Neural cell (in vitro differentiated cells): ENCODE measurements around the gene ADAMTSL2. TPM values are rescaled to one million over a fixed set of nuclear protein-coding genes. Genes with fewer than 3 reads are reported as not detected.

Experiments
- H2AFZ ChIP-seq: fragments of 200-600, 300-800 bp; sonication (generic), shearing (Covaris generic); 2 replicates; pipeline ENCODE4 v1.6.0; 2014; ENCODE audit warnings: low read depth, mild to moderate bottlenecking, antibody characterized with exemption, low read length, moderate library complexity
- H3F3A ChIP-seq: fragments of 200-600 bp; shearing (Covaris generic); 2 replicates; pipeline ENCODE4 v1.6.1; 2016; ENCODE audit warnings: mild to moderate bottlenecking, moderate library complexity, mixed read lengths, antibody characterized with exemption, low read length; ENCODE audit not compliant: insufficient read depth, poor library complexity, severe bottlenecking
- H3K27ac ChIP-seq: fragments of 200-600, 300-800 bp; sonication (generic), shearing (Covaris generic); 2 replicates; pipeline ENCODE4 v1.5.1; 2014; ENCODE audit warnings: mild to moderate bottlenecking, low read length, moderate library complexity
- H3K27me3 ChIP-seq: fragments of 300-800, 200-600 bp; sonication (generic), shearing (Covaris generic); 2 replicates; pipeline ENCODE4 v1.6.0; 2014; ENCODE audit warnings: mild to moderate bottlenecking, low read depth, low read length, moderate library complexity; ENCODE audit not compliant: insufficient read depth
- H3K36me3 ChIP-seq: fragments of 300-800, 200-600 bp; sonication (generic), shearing (Covaris generic); 2 replicates; pipeline ENCODE4 v1.5.1; 2014; ENCODE audit warnings: mild to moderate bottlenecking, antibody characterized with exemption, low read length, moderate library complexity; ENCODE audit not compliant: insufficient read depth
- H3K4me2 ChIP-seq: fragments of 300-800, 200-600 bp; sonication (generic), shearing (Covaris generic); 2 replicates; pipeline ENCODE4 v1.6.0; 2014; ENCODE audit warnings: mild to moderate bottlenecking, low read length
- H3K4me3 ChIP-seq: fragments of 300-800, 200-600 bp; sonication (generic), shearing (Covaris generic); 2 replicates; pipeline ENCODE4 v1.5.1; 2014; ENCODE audit warnings: mild to moderate bottlenecking, low read length, moderate library complexity
- H3K79me2 ChIP-seq: fragments of 200-600 bp; shearing (Covaris generic); replicated peaks from 2 replicates; pipeline ENCODE4 v1.6.0; 2014; ENCODE audit warnings: mild to moderate bottlenecking, low read length, moderate library complexity; ENCODE audit not compliant: insufficient read depth
- H3K9ac ChIP-seq: fragments of 300-800, 200-600 bp; sonication (generic), shearing (Covaris generic); 2 replicates; pipeline ENCODE4 v1.6.1; 2016; ENCODE audit warnings: mild to moderate bottlenecking, low read length, mixed read lengths
- H3K9me2 ChIP-seq: fragments of 200-600 bp; shearing (Covaris generic); 2 replicates; pipeline ENCODE4 v1.6.1; 2016; ENCODE audit warnings: mild to moderate bottlenecking, low read length, mixed read lengths; ENCODE audit not compliant: insufficient read depth
- H3K9me3 ChIP-seq: fragments of 200-600, 300-800 bp; sonication (generic), shearing (Covaris generic); 2 replicates; pipeline ENCODE4 v1.6.1; 2016; ENCODE audit warnings: mild to moderate bottlenecking, mixed run types, low read length, moderate library complexity, mixed read lengths
- H4K20me1 ChIP-seq: fragments of 200-600 bp; shearing (Covaris generic); 2 replicates; pipeline ENCODE4 v1.6.1; 2016; ENCODE audit warnings: mild to moderate bottlenecking, mixed run types; ENCODE audit not compliant: insufficient read depth
- EP300 ChIP-seq: fragments of 450-650 bp; conservative IDR thresholded peaks from 2 replicates; pipeline ENCODE4 v1.6.1; 2014; ENCODE audit warnings: antibody characterized with exemption, mild to moderate bottlenecking, moderate library complexity; ENCODE audit not compliant: poor library complexity, severe bottlenecking
- EZH2 ChIP-seq: fragments of 200-600, 300-800 bp; shearing (Covaris generic), sonication (generic); IDR thresholded peaks from 2 replicates; pipeline ENCODE4 v1.6.1; 2014; ENCODE audit warnings: antibody characterized with exemption, low read length, borderline replicate concordance, mild to moderate bottlenecking; ENCODE audit not compliant: insufficient read depth, poor library complexity, severe bottlenecking
- MXI1 ChIP-seq: fragments of 450-650 bp; conservative IDR thresholded peaks from 2 replicates; pipeline ENCODE4 v1.6.1; 2014; ENCODE audit warnings: antibody characterized with exemption, mild to moderate bottlenecking; ENCODE audit not compliant: poor library complexity, severe bottlenecking
- POLR2AphosphoS5 ChIP-seq: IDR thresholded peaks from 2 replicates; pipeline ENCODE4 v1.6.1; 2012
- RAD21 ChIP-seq: fragments of 450-650 bp; conservative IDR thresholded peaks from 2 replicates; pipeline ENCODE4 v1.6.1; 2014; ENCODE audit warnings: antibody characterized with exemption, mild to moderate bottlenecking, moderate library complexity
- SMC3 ChIP-seq: fragments of 450-650 bp; conservative IDR thresholded peaks from 2 replicates; pipeline ENCODE4 v1.6.1; 2014; ENCODE audit warnings: antibody characterized with exemption, mild to moderate bottlenecking, moderate library complexity; ENCODE audit not compliant: poor library complexity
- TAF1 ChIP-seq: IDR thresholded peaks from 2 replicates; pipeline ENCODE4 v1.6.1; 2012; ENCODE audit warnings: low read depth
- polyA plus RNA-seq: library from polyadenylated mRNA; depleted of rRNA; stranded (reverse); fragments of >200 nt; gene quantifications from 2 replicates; pipeline ENCODE4 v1.2.3, GENCODE V29; 2014
- TF ChIP-seq, protein P1 (sequence below): fragments of 450-650 bp; IDR thresholded peaks from 2 replicates; pipeline ENCODE4 v1.5.1; 2014; ENCODE audit warnings: antibody characterized with exemption, mild to moderate bottlenecking, moderate library complexity; ENCODE audit not compliant: poor library complexity, severe bottlenecking
- TF ChIP-seq, protein P2 (sequence below): IDR thresholded peaks from 2 replicates; pipeline ENCODE4 v1.6.1; 2012; ENCODE audit warnings: borderline replicate concordance

ADAMTSL2 gene
- polyA plus RNA-seq, 1 donor from 2014 or later, result 0.85 TPM

DNA sequence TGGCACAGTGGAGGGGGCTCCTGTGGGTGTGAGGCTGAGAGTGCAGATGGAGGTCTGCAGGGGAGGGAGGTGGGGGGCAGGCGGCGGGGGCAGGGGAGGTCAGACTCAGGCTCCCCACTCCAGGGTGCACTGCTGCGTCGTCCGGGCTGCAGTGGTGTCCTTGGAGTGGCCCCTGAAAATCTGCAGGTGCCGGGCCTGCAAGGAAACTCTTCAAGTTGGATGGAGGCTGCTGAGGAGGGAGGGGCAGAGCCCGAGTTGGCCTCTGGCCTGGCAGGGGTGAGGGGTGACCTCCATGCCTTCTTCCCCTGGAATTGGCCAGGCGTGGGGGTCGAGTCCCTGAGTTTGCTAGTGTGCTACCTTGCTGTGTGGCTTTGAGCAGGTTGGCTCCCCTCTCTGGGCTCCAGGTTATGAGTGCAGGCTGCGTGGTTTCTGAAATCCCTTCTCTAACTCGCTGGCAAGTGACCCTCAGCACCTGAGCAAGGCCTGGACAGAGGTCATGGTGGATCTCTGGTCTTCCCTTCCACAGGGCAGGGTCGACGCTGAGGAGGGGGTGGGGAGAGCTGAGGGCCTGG, 888 bp downstream of the ADAMTSL2 start:
- H3K36me3 ChIP-seq, result no peaks in the 10 kb centered on the region
- no peaks in the 10 kb centered on the region for H3K9me2 ChIP-seq
- no peak overlapping the region for H2AFZ ChIP-seq
- no peaks in the 10 kb centered on the region for H4K20me1 ChIP-seq
- no peak overlapping the region for H3K27ac ChIP-seq
- no peaks in the 10 kb centered on the region for H3F3A ChIP-seq
- TF ChIP-seq RAD21, result no peak
- TF ChIP-seq, protein P1, sequence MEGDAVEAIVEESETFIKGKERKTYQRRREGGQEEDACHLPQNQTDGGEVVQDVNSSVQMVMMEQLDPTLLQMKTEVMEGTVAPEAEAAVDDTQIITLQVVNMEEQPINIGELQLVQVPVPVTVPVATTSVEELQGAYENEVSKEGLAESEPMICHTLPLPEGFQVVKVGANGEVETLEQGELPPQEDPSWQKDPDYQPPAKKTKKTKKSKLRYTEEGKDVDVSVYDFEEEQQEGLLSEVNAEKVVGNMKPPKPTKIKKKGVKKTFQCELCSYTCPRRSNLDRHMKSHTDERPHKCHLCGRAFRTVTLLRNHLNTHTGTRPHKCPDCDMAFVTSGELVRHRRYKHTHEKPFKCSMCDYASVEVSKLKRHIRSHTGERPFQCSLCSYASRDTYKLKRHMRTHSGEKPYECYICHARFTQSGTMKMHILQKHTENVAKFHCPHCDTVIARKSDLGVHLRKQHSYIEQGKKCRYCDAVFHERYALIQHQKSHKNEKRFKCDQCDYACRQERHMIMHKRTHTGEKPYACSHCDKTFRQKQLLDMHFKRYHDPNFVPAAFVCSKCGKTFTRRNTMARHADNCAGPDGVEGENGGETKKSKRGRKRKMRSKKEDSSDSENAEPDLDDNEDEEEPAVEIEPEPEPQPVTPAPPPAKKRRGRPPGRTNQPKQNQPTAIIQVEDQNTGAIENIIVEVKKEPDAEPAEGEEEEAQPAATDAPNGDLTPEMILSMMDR, result no peak
- TF ChIP-seq POLR2AphosphoS5, result no peak
- TF ChIP-seq TAF1, result no peak
- no peak for TF ChIP-seq EP300
- TF ChIP-seq, protein P2, sequence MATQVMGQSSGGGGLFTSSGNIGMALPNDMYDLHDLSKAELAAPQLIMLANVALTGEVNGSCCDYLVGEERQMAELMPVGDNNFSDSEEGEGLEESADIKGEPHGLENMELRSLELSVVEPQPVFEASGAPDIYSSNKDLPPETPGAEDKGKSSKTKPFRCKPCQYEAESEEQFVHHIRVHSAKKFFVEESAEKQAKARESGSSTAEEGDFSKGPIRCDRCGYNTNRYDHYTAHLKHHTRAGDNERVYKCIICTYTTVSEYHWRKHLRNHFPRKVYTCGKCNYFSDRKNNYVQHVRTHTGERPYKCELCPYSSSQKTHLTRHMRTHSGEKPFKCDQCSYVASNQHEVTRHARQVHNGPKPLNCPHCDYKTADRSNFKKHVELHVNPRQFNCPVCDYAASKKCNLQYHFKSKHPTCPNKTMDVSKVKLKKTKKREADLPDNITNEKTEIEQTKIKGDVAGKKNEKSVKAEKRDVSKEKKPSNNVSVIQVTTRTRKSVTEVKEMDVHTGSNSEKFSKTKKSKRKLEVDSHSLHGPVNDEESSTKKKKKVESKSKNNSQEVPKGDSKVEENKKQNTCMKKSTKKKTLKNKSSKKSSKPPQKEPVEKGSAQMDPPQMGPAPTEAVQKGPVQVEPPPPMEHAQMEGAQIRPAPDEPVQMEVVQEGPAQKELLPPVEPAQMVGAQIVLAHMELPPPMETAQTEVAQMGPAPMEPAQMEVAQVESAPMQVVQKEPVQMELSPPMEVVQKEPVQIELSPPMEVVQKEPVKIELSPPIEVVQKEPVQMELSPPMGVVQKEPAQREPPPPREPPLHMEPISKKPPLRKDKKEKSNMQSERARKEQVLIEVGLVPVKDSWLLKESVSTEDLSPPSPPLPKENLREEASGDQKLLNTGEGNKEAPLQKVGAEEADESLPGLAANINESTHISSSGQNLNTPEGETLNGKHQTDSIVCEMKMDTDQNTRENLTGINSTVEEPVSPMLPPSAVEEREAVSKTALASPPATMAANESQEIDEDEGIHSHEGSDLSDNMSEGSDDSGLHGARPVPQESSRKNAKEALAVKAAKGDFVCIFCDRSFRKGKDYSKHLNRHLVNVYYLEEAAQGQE, result no peak
- TF ChIP-seq EZH2, result no peak
- TF ChIP-seq MXI1, result no peak
- TF ChIP-seq SMC3, result no peak
- H3K4me2 ChIP-seq, result no peak overlapping the region
- H3K9ac ChIP-seq, result no peak overlapping the region
- H3K79me2 ChIP-seq, result no peaks in the 10 kb centered on the region
- H3K4me3 ChIP-seq, result no peak overlapping the region
- no peaks in the 10 kb centered on the region for H3K27me3 ChIP-seq
- H3K9me3 ChIP-seq, result no peaks in the 10 kb centered on the region

DNA sequence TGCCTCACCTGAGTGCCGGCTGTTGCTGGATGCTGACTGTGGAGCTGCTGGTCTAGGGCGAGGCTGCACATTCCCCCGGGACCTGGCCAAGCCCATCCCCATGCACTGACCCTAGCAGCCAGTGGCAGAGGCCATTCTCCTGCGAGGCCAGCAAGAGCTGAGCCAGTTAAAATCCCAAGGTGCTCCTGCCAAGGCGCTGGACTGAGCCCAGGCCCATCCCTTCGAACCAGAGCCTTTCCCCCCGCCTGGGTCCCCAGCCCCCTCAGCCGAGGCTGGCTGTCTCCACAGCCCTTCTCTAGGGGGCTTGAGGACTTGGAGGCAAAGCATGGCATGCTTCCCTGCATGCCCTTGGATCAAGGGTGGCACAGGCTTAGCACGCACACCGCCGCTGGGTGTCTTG, 1.6 kb downstream of the ADAMTSL2 start:
- Histone ChIP-seq H3K4me3 (no peak overlapping the region), H3K9ac (no peak overlapping the region), H3F3A (no peaks in the 10 kb centered on the region), H2AFZ (no peak overlapping the region), H3K36me3 (no peaks in the 10 kb centered on the region), H4K20me1 (no peaks in the 10 kb centered on the region), H3K9me3 (no peaks in the 10 kb centered on the region), H3K27ac (no peak overlapping the region), H3K27me3 (no peaks in the 10 kb centered on the region), H3K4me2 (no peak overlapping the region), H3K79me2 (no peaks in the 10 kb centered on the region), H3K9me2 (no peaks in the 10 kb centered on the region)
- TF ChIP-seq, protein P2, result no peak
- no peak for TF ChIP-seq POLR2AphosphoS5
- TF ChIP-seq MXI1, result no peak
- no peak for TF ChIP-seq SMC3
- no peak for TF ChIP-seq TAF1
- no peak for TF ChIP-seq RAD21
- no peak for TF ChIP-seq EZH2
- no peak for TF ChIP-seq EP300
- TF ChIP-seq, protein P1, result no peak
